ENCODE measurements around the gene XXYLT1. TPM values are rescaled to one million over a fixed set of nuclear protein-coding genes. Genes with fewer than 3 reads are reported as not detected.

The XXYLT1 gene
- total and polyA plus RNA-seq, 2 donors from 2014 or later: 5.7 to 10.7 TPM

DNA sequence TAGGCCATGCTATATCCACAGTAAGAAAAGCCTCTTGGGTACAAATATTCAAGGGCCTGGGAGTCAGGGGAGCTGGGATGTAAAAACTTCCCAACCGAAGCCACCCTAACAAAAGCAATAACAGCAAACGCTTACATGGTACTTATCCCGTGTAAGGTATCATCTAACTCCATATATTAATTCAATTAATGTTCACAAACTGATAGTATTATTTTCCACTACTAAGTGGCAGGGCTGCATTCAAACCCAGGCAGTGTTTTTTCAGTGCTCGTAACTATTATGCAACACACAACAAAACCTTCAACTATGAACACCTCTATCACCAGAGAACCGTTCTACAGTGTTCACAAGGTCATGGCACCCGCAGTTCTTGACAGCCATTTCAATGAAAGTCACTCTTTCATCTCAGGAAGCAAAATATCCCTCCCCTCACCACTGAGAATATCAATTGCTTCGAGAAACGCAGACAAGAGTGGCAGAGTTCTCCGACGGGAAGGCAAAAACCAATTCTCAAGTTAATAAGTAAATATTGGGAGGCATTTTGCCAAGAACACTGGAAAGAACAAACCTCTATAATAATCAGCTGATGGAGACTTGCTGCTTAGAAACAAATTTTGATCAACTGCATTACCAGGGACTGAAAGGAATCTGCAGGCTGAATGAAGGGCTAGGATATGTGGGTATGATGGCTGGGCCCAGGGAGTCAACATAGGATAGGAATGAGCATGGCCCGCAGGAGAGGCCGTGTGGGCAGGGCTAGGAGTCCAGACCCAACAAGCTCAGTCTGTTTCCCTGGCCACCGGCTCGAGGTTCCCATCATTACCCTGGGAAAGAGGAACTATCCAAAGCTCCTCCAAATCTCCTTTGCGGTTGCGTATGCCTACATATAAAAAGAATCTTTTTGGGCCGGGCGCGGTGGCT, 72.3 kb downstream of the XXYLT1 start:
- H3K27ac ChIP-seq (ENCODE audit: low read depth in 2 of 2, low read length in 2 of 2): no peak overlapping the region
- DNase-seq (peak in 1 of 5 donors; percentile 48), FAIRE-seq (no peak)
- intact Hi-C loops (cut with DNase I): no loop called here
- no peaks in the 10 kb centered on the region for H3K9me3 ChIP-seq (ENCODE audit: control insufficient read depth in 2 of 3, insufficient read depth in 1 of 3, low read length in 3 of 3)
- TF ChIP-seq, protein P1, sequence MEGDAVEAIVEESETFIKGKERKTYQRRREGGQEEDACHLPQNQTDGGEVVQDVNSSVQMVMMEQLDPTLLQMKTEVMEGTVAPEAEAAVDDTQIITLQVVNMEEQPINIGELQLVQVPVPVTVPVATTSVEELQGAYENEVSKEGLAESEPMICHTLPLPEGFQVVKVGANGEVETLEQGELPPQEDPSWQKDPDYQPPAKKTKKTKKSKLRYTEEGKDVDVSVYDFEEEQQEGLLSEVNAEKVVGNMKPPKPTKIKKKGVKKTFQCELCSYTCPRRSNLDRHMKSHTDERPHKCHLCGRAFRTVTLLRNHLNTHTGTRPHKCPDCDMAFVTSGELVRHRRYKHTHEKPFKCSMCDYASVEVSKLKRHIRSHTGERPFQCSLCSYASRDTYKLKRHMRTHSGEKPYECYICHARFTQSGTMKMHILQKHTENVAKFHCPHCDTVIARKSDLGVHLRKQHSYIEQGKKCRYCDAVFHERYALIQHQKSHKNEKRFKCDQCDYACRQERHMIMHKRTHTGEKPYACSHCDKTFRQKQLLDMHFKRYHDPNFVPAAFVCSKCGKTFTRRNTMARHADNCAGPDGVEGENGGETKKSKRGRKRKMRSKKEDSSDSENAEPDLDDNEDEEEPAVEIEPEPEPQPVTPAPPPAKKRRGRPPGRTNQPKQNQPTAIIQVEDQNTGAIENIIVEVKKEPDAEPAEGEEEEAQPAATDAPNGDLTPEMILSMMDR (IDR thresholded peaks at IDR 0.05; ENCODE audit: borderline replicate concordance, extremely low read depth, insufficient read depth): no peak
- no peak overlapping the region for H3K9ac ChIP-seq (ENCODE audit: low read length in 3 of 3)
- H3K27me3 ChIP-seq (ENCODE audit: control insufficient read depth, insufficient read depth, low read length): no peaks in the 10 kb centered on the region
- H3K4me1 ChIP-seq (ENCODE audit: control insufficient read depth in 2 of 3, insufficient read depth in 2 of 3, low read depth in 1 of 3, low read length in 3 of 3): peaks cover 0 to 5% (median 0%) of the 10 kb centered on the region in 3 donors
- no peak overlapping the region for H3K4me3 ChIP-seq (ENCODE audit: low read length in 3 of 3)
- H3K36me3 ChIP-seq (ENCODE audit: control insufficient read depth in 2 of 3, insufficient read depth in 3 of 3, low read length in 3 of 3): no peaks in the 10 kb centered on the region

DNA sequence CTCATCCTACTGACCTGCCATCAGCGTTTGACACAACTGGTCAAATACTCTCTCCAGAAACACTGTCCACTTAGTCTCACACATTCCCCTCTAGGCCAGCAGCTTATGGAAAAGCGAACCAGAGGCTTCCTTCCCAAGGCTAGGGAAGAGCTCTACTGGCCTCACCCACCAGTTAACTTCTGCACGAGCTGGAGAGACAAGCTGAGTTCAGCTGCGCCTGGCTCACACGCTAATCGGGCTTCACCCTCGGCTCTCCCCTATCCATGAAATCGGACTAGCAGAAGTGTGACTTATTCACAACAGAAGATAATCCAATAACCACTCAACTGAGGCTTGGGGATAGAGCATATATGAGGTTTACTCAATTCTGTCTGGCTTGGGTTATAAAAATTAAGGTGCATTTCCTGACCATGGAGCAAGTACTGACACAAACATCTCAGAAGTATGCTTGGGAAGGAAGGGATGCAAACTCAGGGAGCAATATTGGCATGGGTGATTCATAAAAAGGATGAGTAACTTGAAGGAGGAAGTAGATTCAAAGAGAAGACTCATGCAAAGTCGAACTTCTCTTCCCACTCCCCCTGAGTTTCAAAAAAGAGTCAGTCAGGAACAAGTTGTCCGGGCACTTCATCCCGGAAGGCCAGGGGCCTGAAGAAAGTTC, 73.1 kb downstream of the XXYLT1 start:
- Histone ChIP-seq H3K36me3 (ENCODE audit: control insufficient read depth in 2 of 3, insufficient read depth in 3 of 3, low read length in 3 of 3) (no peaks in the 10 kb centered on the region), H3K4me3 (ENCODE audit: low read length in 3 of 3) (no peak overlapping the region), H3K27me3 (ENCODE audit: control insufficient read depth, insufficient read depth, low read length) (no peaks in the 10 kb centered on the region), H3K4me1 (ENCODE audit: control insufficient read depth in 2 of 3, insufficient read depth in 2 of 3, low read depth in 1 of 3, low read length in 3 of 3) (peaks cover 0 to 2% (median 0%) of the 10 kb centered on the region in 3 donors), H3K9ac (ENCODE audit: low read length in 3 of 3) (no peak overlapping the region), H3K9me3 (ENCODE audit: control insufficient read depth in 2 of 3, insufficient read depth in 1 of 3, low read length in 3 of 3) (no peaks in the 10 kb centered on the region), H3K27ac (ENCODE audit: low read depth in 2 of 2, low read length in 2 of 2) (no peak overlapping the region)
- DNase-seq (peak in 1 of 5 donors; percentile 25), FAIRE-seq (no peak)
- TF ChIP-seq, protein P1 (IDR thresholded peaks at IDR 0.05; ENCODE audit: borderline replicate concordance, extremely low read depth, insufficient read depth): no peak
- intact Hi-C loops (cut with DNase I): no loop called here

DNA sequence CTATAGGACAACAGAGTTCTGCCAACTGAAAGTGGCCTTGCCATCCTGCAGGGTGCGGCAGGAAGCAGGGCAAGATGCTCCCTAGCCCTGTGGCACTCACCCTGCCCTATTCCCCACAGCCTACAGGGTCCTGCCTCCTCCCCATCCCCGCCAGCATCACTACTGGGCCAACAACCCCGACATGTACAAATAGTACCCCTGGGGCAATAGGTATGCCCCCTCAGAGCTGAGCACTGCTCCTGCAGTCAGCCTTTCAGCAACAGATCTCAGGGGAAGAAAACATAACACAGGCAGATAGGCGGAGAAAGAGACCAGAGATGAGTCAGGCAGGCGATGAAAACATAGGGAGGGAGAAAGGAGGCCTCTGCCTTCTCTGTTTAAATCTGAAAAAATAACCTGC, 74.7 kb downstream of the XXYLT1 start:
- FAIRE-seq (no peak), DNase-seq (peak in 1 of 5 donors; percentile 39)
- Histone ChIP-seq H3K4me1 (ENCODE audit: control insufficient read depth in 2 of 3, insufficient read depth in 2 of 3, low read depth in 1 of 3, low read length in 3 of 3) (peaks cover 0 to 2% (median 0%) of the 10 kb centered on the region in 3 donors), H3K9ac (ENCODE audit: low read length in 3 of 3) (no peak overlapping the region), H3K27ac (ENCODE audit: low read depth in 2 of 2, low read length in 2 of 2) (no peak overlapping the region), H3K36me3 (ENCODE audit: control insufficient read depth in 2 of 3, insufficient read depth in 3 of 3, low read length in 3 of 3) (no peaks in the 10 kb centered on the region), H3K9me3 (ENCODE audit: control insufficient read depth in 2 of 3, insufficient read depth in 1 of 3, low read length in 3 of 3) (peaks cover 0 to 5% (median 2%) of the 10 kb centered on the region in 3 donors), H3K4me3 (ENCODE audit: low read length in 3 of 3) (no peak overlapping the region), H3K27me3 (ENCODE audit: control insufficient read depth, insufficient read depth, low read length) (no peaks in the 10 kb centered on the region)
- TF ChIP-seq, protein P1 (IDR thresholded peaks at IDR 0.05; ENCODE audit: borderline replicate concordance, extremely low read depth, insufficient read depth): no peak
- intact Hi-C loops (cut with DNase I): no loop called here
